Erythroblast (primary cell): ENCODE data around the gene DPYSL3.

Experiments used
- GATA1 ChIP-seq: IDR thresholded peaks from 2 replicates; pipeline ENCODE4 v1.6.1; 2011; ENCODE audit warnings: low read depth, mild to moderate bottlenecking, control low read depth, low read length, moderate library complexity
- POLR2A ChIP-seq: IDR thresholded peaks from 2 replicates; pipeline ENCODE4 v1.6.1; 2011; ENCODE audit warnings: mild to moderate bottlenecking, low read length

GRCh38 chr5:147371290-147371689 is 138.6 kb downstream of the DPYSL3 start:
- TF ChIP-seq POLR2A = no peak
- TF ChIP-seq GATA1 = no peak
